ENCODE results near the gene BAZ2B. TPM values are rescaled to one million over a fixed set of nuclear protein-coding genes. Genes with fewer than 3 reads are reported as not detected.

The BAZ2B gene
- total and polyA plus RNA-seq, 4 donors, result 18.3 to 266 (median 39.5) TPM

DNA sequence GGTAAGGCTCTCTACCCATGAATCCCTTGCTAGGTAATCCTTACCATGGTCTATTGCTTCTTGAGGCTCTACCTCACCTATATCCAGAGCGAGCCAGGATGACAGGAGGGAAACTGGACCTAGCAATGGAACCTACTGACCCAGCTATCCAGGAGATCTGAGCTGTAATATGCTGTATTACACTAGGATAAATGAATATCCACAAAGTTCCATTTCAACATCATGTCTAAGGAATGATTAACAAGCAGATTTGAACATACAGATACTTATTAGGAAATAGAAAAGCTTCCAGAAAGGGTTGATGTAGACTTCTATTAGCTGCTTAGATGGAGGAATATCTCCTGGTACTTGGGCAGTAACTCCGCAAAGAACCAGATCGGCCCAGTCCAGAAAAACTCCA, 110.1 kb downstream of the BAZ2B start:
- H3K4me1 ChIP-seq (ENCODE audit: control insufficient read depth in 5 of 5, insufficient read depth in 5 of 5, low read length in 5 of 5), result peaks cover 0 to 5% (median 0%) of the 10 kb centered on the region in 5 donors
- TF ChIP-seq, protein P1, sequence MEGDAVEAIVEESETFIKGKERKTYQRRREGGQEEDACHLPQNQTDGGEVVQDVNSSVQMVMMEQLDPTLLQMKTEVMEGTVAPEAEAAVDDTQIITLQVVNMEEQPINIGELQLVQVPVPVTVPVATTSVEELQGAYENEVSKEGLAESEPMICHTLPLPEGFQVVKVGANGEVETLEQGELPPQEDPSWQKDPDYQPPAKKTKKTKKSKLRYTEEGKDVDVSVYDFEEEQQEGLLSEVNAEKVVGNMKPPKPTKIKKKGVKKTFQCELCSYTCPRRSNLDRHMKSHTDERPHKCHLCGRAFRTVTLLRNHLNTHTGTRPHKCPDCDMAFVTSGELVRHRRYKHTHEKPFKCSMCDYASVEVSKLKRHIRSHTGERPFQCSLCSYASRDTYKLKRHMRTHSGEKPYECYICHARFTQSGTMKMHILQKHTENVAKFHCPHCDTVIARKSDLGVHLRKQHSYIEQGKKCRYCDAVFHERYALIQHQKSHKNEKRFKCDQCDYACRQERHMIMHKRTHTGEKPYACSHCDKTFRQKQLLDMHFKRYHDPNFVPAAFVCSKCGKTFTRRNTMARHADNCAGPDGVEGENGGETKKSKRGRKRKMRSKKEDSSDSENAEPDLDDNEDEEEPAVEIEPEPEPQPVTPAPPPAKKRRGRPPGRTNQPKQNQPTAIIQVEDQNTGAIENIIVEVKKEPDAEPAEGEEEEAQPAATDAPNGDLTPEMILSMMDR (IDR thresholded peaks at IDR 0.05; ENCODE audit: control extremely low read depth, extremely low read depth), result no peak
- no peak for DNase-seq
- H3K4me3 ChIP-seq, result no peak overlapping the region
- peaks cover 0 to 6% (median 0%) of the 10 kb centered on the region in 4 donors for H3K9me3 ChIP-seq (ENCODE audit: control insufficient read depth in 4 of 4, insufficient read depth in 3 of 4, low read length in 3 of 4)
- H3K36me3 ChIP-seq (ENCODE audit: control insufficient read depth in 4 of 4, insufficient read depth in 4 of 4, low read length in 4 of 4), result peaks cover 0 to 2% (median 0%) of the 10 kb centered on the region in 4 donors
- no peak for ATAC-seq (ENCODE audit: insufficient read depth, low FRiP score)
- no peak overlapping the region for H3K27ac ChIP-seq (ENCODE audit: low read depth in 1 of 2, low read length in 1 of 2)
- 94% methylated on average over 3 of the region's 3 CpGs for WGBS, 2 donors
- H3K27me3 ChIP-seq (ENCODE audit: control insufficient read depth in 3 of 3, insufficient read depth in 3 of 3, low read length in 2 of 3), result no peaks in the 10 kb centered on the region
- no peak overlapping the region for H3K9ac ChIP-seq (ENCODE audit: insufficient read depth in 1 of 2, low read length in 2 of 2)

DNA sequence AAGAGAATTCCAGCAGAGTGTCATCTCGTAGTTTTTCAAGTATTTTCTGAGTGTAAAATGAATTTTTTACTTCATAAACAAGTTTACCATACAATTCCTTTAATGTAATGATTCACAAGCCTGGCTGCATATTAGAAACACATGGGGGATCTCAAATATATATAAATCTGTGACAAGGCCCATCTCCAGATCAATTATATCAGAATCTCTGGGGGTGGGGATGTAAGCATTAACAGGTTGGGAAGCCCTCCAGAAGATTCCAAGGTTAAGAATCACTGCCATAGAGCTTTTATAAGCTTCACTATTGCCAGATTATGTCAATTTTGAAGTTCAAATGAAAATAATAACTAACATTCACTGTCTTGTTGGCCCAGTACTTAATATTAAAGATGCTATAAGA, 111.2 kb downstream of the BAZ2B start:
- DNase-seq (no peak), ATAC-seq (ENCODE audit: insufficient read depth, low FRiP score) (no peak)
- Histone ChIP-seq H3K4me1 (ENCODE audit: control insufficient read depth in 5 of 5, insufficient read depth in 5 of 5, low read length in 5 of 5) (peaks cover 0 to 4% (median 0%) of the 10 kb centered on the region in 5 donors), H3K27me3 (ENCODE audit: control insufficient read depth in 3 of 3, insufficient read depth in 3 of 3, low read length in 2 of 3) (no peaks in the 10 kb centered on the region), H3K9me3 (ENCODE audit: control insufficient read depth in 4 of 4, insufficient read depth in 3 of 4, low read length in 3 of 4) (peaks cover 0 to 6% (median 2%) of the 10 kb centered on the region in 4 donors), H3K36me3 (ENCODE audit: control insufficient read depth in 4 of 4, insufficient read depth in 4 of 4, low read length in 4 of 4) (peaks cover 0 to 4% (median 1%) of the 10 kb centered on the region in 4 donors), H3K4me3 (no peak overlapping the region), H3K9ac (ENCODE audit: insufficient read depth in 1 of 2, low read length in 2 of 2) (no peak overlapping the region), H3K27ac (ENCODE audit: low read depth in 1 of 2, low read length in 1 of 2) (no peak overlapping the region)
- WGBS, 2 donors, result 94 to 100% methylated on average over 1 of the region's 1 CpG
- TF ChIP-seq, protein P1 (IDR thresholded peaks at IDR 0.05; ENCODE audit: control extremely low read depth, extremely low read depth), result no peak

DNA sequence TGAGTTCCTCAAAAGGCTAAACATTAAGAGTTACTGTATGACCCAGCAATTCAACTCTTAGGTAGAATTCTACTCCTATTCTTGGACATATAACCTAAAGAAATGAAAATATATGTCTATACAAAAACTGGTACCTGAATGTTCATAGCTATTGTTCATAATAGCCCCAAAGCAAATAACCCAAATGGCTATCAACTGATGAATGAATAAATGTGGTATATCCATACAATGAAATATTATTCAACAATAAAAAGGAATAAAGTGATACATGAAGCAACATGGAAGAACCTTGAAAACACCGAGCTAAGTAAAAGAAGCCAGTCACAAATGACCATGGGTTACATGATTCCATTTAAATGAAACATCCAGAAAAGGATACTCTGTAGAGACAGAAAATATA, 114.6 kb downstream of the BAZ2B start:
- Histone ChIP-seq H3K9me3 (ENCODE audit: control insufficient read depth in 4 of 4, insufficient read depth in 3 of 4, low read length in 3 of 4) (peaks cover 0 to 6% (median 3%) of the 10 kb centered on the region in 4 donors), H3K36me3 (ENCODE audit: control insufficient read depth in 4 of 4, insufficient read depth in 4 of 4, low read length in 4 of 4) (peaks cover 0 to 6% (median 2%) of the 10 kb centered on the region in 4 donors), H3K27ac (ENCODE audit: low read depth in 1 of 2, low read length in 1 of 2) (no peak overlapping the region), H3K4me3 (no peak overlapping the region), H3K9ac (ENCODE audit: insufficient read depth in 1 of 2, low read length in 2 of 2) (no peak overlapping the region), H3K27me3 (ENCODE audit: control insufficient read depth in 3 of 3, insufficient read depth in 3 of 3, low read length in 2 of 3) (no peaks in the 10 kb centered on the region), H3K4me1 (ENCODE audit: control insufficient read depth in 5 of 5, insufficient read depth in 5 of 5, low read length in 5 of 5) (peaks cover 0 to 6% (median 0%) of the 10 kb centered on the region in 5 donors)
- ATAC-seq (ENCODE audit: insufficient read depth, low FRiP score) (no peak), DNase-seq (no peak)
- WGBS, 2 donors, result 96 to 99% methylated on average over 1 of the region's 1 CpG
- TF ChIP-seq, protein P1 (IDR thresholded peaks at IDR 0.05; ENCODE audit: control extremely low read depth, extremely low read depth), result no peak

GRCh38 chr2:159497847-159498246, 118.5 kb downstream of the BAZ2B start:
- H3K9ac ChIP-seq (ENCODE audit: insufficient read depth in 1 of 2, low read length in 2 of 2), result no peak overlapping the region
- no peaks in the 10 kb centered on the region for H3K27me3 ChIP-seq (ENCODE audit: control insufficient read depth in 3 of 3, insufficient read depth in 3 of 3, low read length in 2 of 3)
- WGBS, 2 donors, result 81 to 88% methylated on average over 2 of the region's 2 CpGs
- no peak for DNase-seq
- H3K27ac ChIP-seq (ENCODE audit: low read depth in 1 of 2, low read length in 1 of 2), result peak overlapping the region in 1 of 2 donors; percentile 21
- H3K4me1 ChIP-seq (ENCODE audit: control insufficient read depth in 5 of 5, insufficient read depth in 5 of 5, low read length in 5 of 5), result peaks cover 0 to 3% (median 0%) of the 10 kb centered on the region in 5 donors
- peaks cover 0 to 6% (median 2%) of the 10 kb centered on the region in 4 donors for H3K36me3 ChIP-seq (ENCODE audit: control insufficient read depth in 4 of 4, insufficient read depth in 4 of 4, low read length in 4 of 4)
- ATAC-seq (ENCODE audit: insufficient read depth, low FRiP score), result no peak
- TF ChIP-seq, protein P1 (IDR thresholded peaks at IDR 0.05; ENCODE audit: control extremely low read depth, extremely low read depth), result no peak
- no peak overlapping the region for H3K4me3 ChIP-seq
- peaks cover 0 to 6% (median 3%) of the 10 kb centered on the region in 4 donors for H3K9me3 ChIP-seq (ENCODE audit: control insufficient read depth in 4 of 4, insufficient read depth in 3 of 4, low read length in 3 of 4)
